ENCODE data around the gene DPYD. TPM values are rescaled to one million over a fixed set of nuclear protein-coding genes. Genes with fewer than 3 reads are reported as not detected.

DPYD gene
- polyA plus RNA-seq, 3 donors from 2014 or later: 23.0 to 35.9 (median 30.8) TPM

DNA sequence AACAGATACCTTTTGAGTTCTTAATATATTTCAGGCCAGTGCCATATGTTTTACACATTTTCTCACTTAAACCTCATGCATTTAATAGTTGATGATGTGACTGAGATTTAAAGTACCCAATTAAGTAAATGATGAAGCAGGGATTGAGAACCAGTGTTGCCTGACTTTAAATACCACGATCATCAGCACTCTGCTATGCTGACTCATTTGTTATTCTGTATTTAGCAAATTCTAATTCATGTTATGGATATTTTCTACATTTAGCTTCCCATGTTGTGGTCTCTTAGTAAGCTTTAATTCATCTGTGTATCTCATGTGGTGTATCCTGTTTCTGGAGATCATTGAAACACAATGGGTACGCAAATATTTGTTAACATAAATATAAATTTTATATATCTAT lies 836.3 kb downstream of the DPYD start:
- Mint-ChIP-seq H3K4me3 (no peak overlapping the region), H3K9me3 (no peaks in the 10 kb centered on the region), H3K36me3 (peaks cover 3 to 29% (median 28%) of the 10 kb centered on the region in 3 donors), H3K27ac (no peak overlapping the region), H3K4me1 (no peaks in the 10 kb centered on the region), H3K27me3 (ENCODE audit: low read depth in 3 of 3) (peaks cover 0 to 1% (median 0%) of the 10 kb centered on the region in 3 donors)
- DNase-seq: no peak

DNA sequence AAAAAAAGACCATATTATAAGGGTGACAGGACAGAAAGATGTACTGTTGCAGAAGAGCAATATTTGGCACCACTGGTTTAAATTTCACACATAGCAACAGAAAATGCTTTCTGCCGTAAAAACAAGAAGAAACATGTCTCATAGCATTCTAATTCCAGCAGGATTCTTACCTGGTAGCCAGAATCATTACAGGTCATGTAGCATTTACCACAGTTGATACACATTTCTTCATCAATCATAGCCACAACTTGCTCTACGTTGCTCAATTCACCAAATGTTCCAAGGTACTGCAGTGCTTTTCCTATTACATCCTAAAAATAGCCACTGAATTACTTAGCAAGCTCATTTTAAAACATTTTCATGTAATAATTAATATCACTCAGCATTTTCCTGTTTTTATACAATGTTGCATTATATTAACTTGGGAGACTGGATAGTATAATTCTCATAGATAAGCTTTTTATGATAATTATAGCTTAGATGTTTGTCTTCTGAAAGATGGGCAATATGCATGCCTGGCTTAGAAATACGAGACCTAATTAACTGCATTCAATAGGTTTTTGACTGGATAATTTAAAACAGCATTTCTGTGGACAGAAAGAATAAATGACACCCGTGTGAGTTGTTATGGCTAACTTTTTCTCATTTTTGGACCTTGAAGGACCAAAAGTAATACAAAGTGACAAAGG lies 838.5 kb downstream of the DPYD start:
- DNase-seq: no peak
- no peaks in the 10 kb centered on the region for H3K9me3 Mint-ChIP-seq
- no peak overlapping the region for H3K4me3 Mint-ChIP-seq
- peaks cover 3 to 34% (median 27%) of the 10 kb centered on the region in 3 donors for H3K36me3 Mint-ChIP-seq
- H3K27ac Mint-ChIP-seq: no peak overlapping the region
- H3K27me3 Mint-ChIP-seq (ENCODE audit: low read depth in 3 of 3): no peaks in the 10 kb centered on the region
- H3K4me1 Mint-ChIP-seq: no peaks in the 10 kb centered on the region

DNA sequence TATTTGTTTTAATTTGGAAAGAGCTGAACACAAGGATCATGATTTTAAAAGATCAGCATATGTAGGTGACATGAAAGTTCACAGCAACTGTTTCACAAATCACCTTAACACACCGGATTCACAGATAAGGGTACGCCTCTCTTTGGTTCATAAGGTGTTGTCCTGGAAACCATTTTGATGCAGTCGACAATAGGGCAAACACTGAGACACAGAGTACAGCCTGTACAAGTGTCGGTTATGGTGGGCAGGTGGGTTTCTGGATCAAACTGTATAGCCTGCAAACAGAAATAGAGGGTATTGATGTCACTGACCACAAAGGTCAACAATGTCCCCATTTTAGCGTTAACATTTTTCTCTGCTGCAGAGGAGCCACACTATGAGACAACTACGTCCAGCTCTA lies 842.0 kb downstream of the DPYD start:
- no peak overlapping the region for H3K27ac Mint-ChIP-seq
- no peaks in the 10 kb centered on the region for H3K27me3 Mint-ChIP-seq (ENCODE audit: low read depth in 3 of 3)
- H3K4me3 Mint-ChIP-seq: no peak overlapping the region
- no peaks in the 10 kb centered on the region for H3K9me3 Mint-ChIP-seq
- no peaks in the 10 kb centered on the region for H3K4me1 Mint-ChIP-seq
- no peak for DNase-seq
- peaks cover 15 to 52% (median 33%) of the 10 kb centered on the region in 3 donors for H3K36me3 Mint-ChIP-seq

DNA sequence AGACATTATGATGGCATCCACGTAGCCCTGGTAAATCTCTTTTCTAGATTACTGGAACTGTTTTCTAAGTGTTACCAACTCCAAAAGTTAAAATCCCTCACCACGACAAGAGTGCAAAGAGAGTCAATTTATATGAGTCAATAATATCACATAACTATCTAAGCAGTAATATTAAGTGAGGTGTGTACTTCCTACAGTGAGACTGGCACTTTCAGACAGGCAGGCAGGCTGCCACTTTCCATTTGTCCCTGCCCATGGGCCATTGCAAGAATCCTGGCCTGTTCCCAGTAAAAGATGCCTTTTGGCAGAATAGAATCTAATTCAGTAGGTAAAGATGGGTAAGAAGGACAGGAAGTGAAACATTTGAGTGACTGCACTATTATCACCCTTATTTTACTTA lies 843.6 kb downstream of the DPYD start:
- Mint-ChIP-seq H3K4me3 (no peak overlapping the region), H3K9me3 (no peaks in the 10 kb centered on the region), H3K4me1 (no peaks in the 10 kb centered on the region), H3K27ac (no peak overlapping the region), H3K27me3 (ENCODE audit: low read depth in 3 of 3) (no peaks in the 10 kb centered on the region), H3K36me3 (peaks cover 19 to 51% (median 36%) of the 10 kb centered on the region in 3 donors)
- no peak for DNase-seq

DNA sequence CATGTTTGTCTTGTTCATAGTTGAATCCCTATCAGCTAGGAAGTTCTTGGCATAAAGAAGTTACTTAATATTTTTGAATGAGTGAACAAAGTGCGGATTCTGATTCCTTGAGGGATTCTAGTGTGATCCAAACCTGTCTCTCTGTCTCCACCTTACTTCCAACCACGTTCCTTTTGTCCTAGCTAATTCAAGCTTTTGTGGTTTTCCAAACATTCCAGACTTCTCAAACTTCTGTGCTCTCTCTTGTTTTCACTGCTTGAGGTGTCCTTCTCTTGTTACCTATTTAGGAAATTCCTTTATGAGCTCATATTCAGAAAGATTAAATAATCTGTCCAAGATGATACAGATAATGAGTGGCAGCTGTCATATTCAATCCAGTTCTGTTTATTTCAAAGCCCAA lies 846.1 kb downstream of the DPYD start:
- Mint-ChIP-seq H3K27ac (no peak overlapping the region), H3K4me1 (no peaks in the 10 kb centered on the region), H3K36me3 (peaks cover 16 to 42% (median 28%) of the 10 kb centered on the region in 3 donors), H3K27me3 (ENCODE audit: low read depth in 3 of 3) (no peaks in the 10 kb centered on the region), H3K4me3 (no peak overlapping the region), H3K9me3 (peaks cover 0 to 2% (median 0%) of the 10 kb centered on the region in 6 donors)
- DNase-seq: no peak

DNA sequence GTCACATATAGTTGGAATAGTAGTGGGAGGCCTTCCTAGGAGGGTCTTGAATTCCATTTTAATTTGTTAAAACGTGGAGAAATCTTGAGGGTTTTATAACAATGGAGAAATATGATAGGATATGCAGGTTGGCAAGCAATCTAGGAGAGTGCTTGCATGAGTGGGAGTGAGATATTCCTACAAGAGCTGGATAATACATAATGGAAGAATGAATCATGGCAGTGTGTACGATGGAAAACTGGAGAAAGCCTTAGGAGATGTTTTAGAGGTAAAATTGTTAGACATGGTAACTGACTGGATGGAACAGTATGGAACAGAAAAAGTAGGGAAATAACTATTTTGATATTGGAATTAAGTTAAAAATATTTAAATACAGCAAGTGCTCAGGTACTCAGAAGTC lies 846.9 kb downstream of the DPYD start:
- Mint-ChIP-seq H3K36me3 (peaks cover 16 to 36% (median 23%) of the 10 kb centered on the region in 3 donors), H3K27me3 (ENCODE audit: low read depth in 3 of 3) (no peaks in the 10 kb centered on the region), H3K9me3 (peaks cover 0 to 2% (median 0%) of the 10 kb centered on the region in 6 donors), H3K4me1 (no peaks in the 10 kb centered on the region), H3K27ac (no peak overlapping the region), H3K4me3 (no peak overlapping the region)
- DNase-seq: no peak

DNA sequence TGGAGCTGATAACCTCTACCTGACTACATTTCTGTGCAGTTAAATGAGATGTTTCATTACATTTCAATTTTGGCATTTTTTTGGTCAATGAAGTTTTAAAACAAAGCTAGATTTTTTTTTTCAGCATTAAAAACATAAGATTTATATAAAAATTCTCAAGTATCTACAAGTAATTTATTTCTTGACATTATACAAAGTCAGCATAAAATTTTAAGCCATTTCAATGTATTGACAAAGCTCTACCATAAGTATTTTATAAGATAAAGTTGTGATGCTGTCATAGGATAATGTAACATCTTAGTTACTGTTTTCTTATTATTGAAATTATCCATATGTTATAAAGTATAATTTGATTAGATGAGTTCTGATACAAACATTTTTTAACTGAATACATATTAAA lies 847.7 kb downstream of the DPYD start:
- Mint-ChIP-seq H3K27me3 (ENCODE audit: low read depth in 3 of 3) (no peaks in the 10 kb centered on the region), H3K36me3 (peaks cover 16 to 34% (median 23%) of the 10 kb centered on the region in 3 donors), H3K27ac (no peak overlapping the region), H3K4me1 (no peaks in the 10 kb centered on the region), H3K4me3 (no peak overlapping the region), H3K9me3 (peaks cover 0 to 2% (median 0%) of the 10 kb centered on the region in 6 donors)
- no peak for DNase-seq

DNA sequence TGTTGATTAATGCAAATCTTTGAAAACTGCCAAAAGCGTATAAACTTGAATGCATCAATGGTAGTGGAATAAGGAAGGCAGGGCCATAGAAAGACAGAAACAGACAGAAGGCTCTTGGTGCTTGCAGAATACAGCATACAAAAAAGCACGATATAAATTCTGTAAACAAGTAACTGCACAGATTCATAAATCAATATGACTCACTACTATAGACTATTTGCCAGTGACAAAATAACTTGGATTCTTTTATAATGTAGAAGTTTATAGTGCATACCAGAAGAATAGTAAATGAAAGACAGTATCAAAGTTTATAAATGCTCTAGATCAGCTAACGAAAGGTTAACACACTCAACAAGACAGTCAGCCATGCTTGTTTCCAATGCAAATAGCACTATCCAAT lies 849.7 kb downstream of the DPYD start:
- no peaks in the 10 kb centered on the region for H3K4me1 Mint-ChIP-seq
- H3K9me3 Mint-ChIP-seq: peaks cover 0 to 2% (median 0%) of the 10 kb centered on the region in 6 donors
- no peak for DNase-seq
- no peaks in the 10 kb centered on the region for H3K27me3 Mint-ChIP-seq (ENCODE audit: low read depth in 3 of 3)
- no peak overlapping the region for H3K4me3 Mint-ChIP-seq
- H3K27ac Mint-ChIP-seq: no peak overlapping the region
- H3K36me3 Mint-ChIP-seq: peaks cover 11 to 20% (median 15%) of the 10 kb centered on the region in 3 donors

DNA sequence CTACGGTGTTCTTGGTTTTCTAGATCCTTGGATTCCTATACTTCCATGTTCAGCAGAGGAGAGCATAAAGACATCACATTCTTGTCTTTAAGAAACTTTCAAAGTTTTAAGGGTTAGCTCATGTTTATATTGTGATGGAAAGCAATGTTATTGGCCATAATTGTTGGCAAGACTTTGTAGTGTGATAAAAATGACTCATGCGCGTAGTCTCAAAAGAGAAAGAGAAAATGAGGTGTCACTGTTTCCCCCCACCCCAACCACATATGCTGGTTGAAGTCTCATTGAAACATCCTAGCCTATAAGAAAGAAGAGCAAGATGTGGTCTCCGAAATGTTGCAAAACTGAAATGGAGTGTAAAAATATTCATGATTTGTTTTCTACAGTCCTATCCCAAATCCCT lies 850.5 kb downstream of the DPYD start:
- H3K4me3 Mint-ChIP-seq: no peak overlapping the region
- H3K4me1 Mint-ChIP-seq: no peaks in the 10 kb centered on the region
- H3K27me3 Mint-ChIP-seq (ENCODE audit: low read depth in 3 of 3): peaks cover 0 to 1% (median 0%) of the 10 kb centered on the region in 3 donors
- DNase-seq: no peak
- no peak overlapping the region for H3K27ac Mint-ChIP-seq
- H3K9me3 Mint-ChIP-seq: peaks cover 0 to 2% (median 0%) of the 10 kb centered on the region in 6 donors
- H3K36me3 Mint-ChIP-seq: peaks cover 11 to 15% (median 14%) of the 10 kb centered on the region in 3 donors

DNA sequence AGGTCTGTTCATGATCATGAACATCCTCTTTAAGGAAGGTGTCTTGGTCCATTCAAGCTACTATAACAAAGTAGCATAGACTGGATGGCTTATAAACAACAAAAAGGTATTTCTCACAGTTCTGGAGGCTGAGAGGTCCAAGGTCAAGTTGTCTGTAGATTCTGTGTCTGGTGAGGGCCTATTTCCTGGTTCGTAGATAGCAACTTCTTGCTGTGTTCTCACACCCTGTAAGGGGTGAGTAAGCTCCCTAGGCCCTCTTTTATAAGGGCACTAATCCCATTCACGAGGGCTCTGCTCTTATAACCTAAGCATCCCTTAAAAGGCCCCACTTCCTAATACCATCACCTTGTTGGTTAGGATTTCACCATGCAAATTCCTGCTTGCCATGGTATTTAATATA lies 851.5 kb downstream of the DPYD start:
- peaks cover 0 to 3% (median 0%) of the 10 kb centered on the region in 3 donors for H3K27me3 Mint-ChIP-seq (ENCODE audit: low read depth in 3 of 3)
- no peak overlapping the region for H3K27ac Mint-ChIP-seq
- peaks cover 5 to 7% (median 6%) of the 10 kb centered on the region in 3 donors for H3K36me3 Mint-ChIP-seq
- peaks cover 0 to 2% (median 0%) of the 10 kb centered on the region in 6 donors for H3K9me3 Mint-ChIP-seq
- DNase-seq: no peak
- no peak overlapping the region for H3K4me3 Mint-ChIP-seq
- H3K4me1 Mint-ChIP-seq: no peaks in the 10 kb centered on the region

DNA sequence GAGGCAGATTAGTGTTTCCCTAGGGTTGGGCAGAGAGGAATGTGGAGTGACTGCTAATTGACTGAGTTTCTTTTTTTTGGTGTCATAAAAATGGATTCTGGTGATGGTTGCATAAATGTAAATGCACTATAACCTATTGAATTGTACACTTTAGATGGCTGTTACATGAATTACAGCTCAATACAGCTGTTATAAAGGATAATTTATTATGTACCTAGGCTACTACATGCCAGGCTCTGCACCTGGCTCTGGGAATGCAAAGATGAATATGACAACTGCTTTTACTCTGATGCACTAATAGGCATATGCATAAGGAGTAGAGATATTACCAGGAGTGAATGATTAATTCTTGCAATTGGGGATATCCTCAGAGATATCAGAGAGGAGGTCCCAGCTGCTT lies 854.0 kb downstream of the DPYD start:
- DNase-seq: no peak
- no peak overlapping the region for H3K4me3 Mint-ChIP-seq
- H3K4me1 Mint-ChIP-seq: no peaks in the 10 kb centered on the region
- peaks cover 0 to 2% (median 0%) of the 10 kb centered on the region in 6 donors for H3K9me3 Mint-ChIP-seq
- H3K27ac Mint-ChIP-seq: no peak overlapping the region
- no peaks in the 10 kb centered on the region for H3K36me3 Mint-ChIP-seq
- peaks cover 0 to 3% (median 0%) of the 10 kb centered on the region in 3 donors for H3K27me3 Mint-ChIP-seq (ENCODE audit: low read depth in 3 of 3)

DNA sequence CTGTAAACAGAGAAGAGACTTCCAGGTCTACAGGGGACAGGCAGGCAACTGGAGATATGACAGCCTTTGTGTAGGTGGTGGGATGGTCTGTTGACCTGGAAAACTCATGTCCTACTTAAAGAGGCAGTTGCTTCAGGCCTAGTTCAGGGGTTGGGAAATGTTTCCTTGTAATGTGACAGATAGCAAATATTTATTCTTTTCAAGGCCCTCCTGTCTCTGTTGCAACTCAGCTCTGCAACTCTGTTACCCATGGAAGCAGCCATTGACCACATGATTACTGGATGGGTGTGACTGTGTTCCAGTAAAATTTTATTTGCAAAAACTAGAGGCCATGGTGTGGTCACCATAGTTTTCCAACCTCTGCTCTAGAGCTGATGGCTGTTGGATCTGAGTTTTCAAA lies 857.3 kb downstream of the DPYD start:
- no peak overlapping the region for H3K4me3 Mint-ChIP-seq
- no peaks in the 10 kb centered on the region for H3K4me1 Mint-ChIP-seq
- DNase-seq: no peak
- peaks cover 0 to 3% (median 2%) of the 10 kb centered on the region in 3 donors for H3K27me3 Mint-ChIP-seq (ENCODE audit: low read depth in 3 of 3)
- no peak overlapping the region for H3K27ac Mint-ChIP-seq
- H3K36me3 Mint-ChIP-seq: peaks cover 0 to 3% (median 0%) of the 10 kb centered on the region in 3 donors
- peaks cover 0 to 3% (median 0%) of the 10 kb centered on the region in 6 donors for H3K9me3 Mint-ChIP-seq

DNA sequence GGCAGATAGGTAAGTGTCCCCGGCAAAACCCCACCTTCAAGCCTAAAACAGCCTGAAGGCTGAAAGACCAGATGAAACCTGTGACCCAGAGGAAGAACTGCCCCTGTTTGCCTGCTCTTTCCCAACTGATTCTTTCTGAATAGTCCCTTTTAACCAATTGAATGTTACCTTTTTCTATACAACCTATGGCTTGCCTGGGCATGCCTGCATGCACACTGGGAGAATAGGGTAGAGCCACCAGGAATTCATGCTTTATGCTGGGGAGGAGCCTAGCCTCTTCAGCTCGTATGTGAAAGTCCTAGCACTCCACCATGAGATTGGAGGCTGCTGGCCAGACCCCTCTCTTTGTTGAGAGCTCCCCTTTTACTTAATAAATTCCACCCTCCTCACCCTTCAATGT lies 859.2 kb downstream of the DPYD start:
- Mint-ChIP-seq H3K36me3 (peaks cover 0 to 4% (median 0%) of the 10 kb centered on the region in 3 donors), H3K4me1 (no peaks in the 10 kb centered on the region), H3K9me3 (peaks cover 0 to 10% (median under 1%) of the 10 kb centered on the region in 6 donors), H3K27ac (no peak overlapping the region), H3K27me3 (ENCODE audit: low read depth in 3 of 3) (peaks cover 0 to 3% (median 2%) of the 10 kb centered on the region in 3 donors), H3K4me3 (no peak overlapping the region)
- DNase-seq: no peak

DNA sequence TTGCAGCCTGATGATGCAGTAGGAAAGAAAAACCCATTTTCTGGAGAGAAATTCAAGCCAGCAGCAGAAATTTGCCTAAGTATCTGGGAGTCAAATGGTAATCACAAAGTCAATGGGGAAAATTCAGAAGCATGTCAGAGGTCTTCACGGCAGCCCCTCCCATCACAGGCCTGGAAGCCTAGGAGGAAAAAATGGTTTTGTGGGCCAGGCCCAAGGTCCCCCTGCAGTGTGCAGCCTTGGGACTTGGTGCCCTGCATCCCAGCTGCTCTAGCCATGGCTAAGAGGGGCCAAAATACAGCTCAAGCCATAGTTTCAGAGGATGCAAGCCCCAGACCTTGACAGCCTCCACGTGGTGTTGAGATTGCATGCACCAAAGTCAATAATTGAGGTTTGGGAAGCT lies 864.4 kb downstream of the DPYD start:
- Mint-ChIP-seq H3K4me1 (no peaks in the 10 kb centered on the region), H3K27me3 (ENCODE audit: low read depth in 3 of 3) (peaks cover 0 to 2% (median 0%) of the 10 kb centered on the region in 3 donors), H3K36me3 (peaks cover 0 to 6% (median 4%) of the 10 kb centered on the region in 3 donors), H3K9me3 (peaks cover 6 to 17% (median 9%) of the 10 kb centered on the region in 6 donors), H3K4me3 (no peak overlapping the region), H3K27ac (no peak overlapping the region)
- DNase-seq: no peak

DNA sequence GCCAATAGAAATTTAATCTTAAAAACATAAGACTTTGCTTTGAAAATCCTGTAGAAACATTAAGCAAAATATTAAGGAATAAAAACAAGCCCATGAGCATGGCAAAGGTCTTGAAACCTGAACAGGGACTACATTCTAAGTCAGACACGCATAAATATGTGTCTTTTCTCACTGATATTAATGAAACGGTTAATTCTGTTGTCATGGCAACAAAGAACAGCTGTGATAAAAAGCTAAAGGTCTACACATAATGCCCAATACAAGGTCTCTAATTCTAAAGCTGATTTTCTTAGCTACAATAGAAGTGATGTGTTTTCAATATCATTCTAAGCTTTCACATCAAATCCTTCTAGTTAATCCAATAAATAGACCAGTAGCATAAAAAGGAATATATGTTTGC lies 867.6 kb downstream of the DPYD start:
- DNase-seq: no peak
- Mint-ChIP-seq H3K36me3 (peaks cover 0 to 6% (median 0%) of the 10 kb centered on the region in 3 donors), H3K27me3 (ENCODE audit: low read depth in 3 of 3) (peaks cover 0 to 3% (median 0%) of the 10 kb centered on the region in 3 donors), H3K27ac (no peak overlapping the region), H3K4me3 (no peak overlapping the region), H3K4me1 (no peaks in the 10 kb centered on the region), H3K9me3 (peaks cover 5 to 17% (median 8%) of the 10 kb centered on the region in 6 donors)

Measured in immature natural killer cell (primary cell).